HEK293 (cell line): ENCODE measurements around the gene SH3BP1.

ENCODE experiments used
- BCL11A ChIP-seq: fragments of 450-650 bp; formaldehyde crosslinking; IDR thresholded peaks from 2 replicates; pipeline ENCODE4 v1.5.1; 2016; ENCODE audit warnings: low read depth, missing biosample characterization, missing genetic modification characterization
- CTCF ChIP-seq: fragments of 450-650 bp; formaldehyde crosslinking; IDR thresholded peaks from 2 replicates; pipeline ENCODE4 v1.5.1; 2016; ENCODE audit warnings: missing biosample characterization, missing genetic modification characterization
- HOXA7 ChIP-seq: sonication (generic); formaldehyde crosslinking; IDR thresholded peaks from 2 replicates; pipeline ENCODE4 v1.8.1; 2022; ENCODE audit warnings: missing genetic modification reagents, borderline replicate concordance
- PRDM10 ChIP-seq: fragments of 450-650 bp; formaldehyde crosslinking; IDR thresholded peaks from 2 replicates; pipeline ENCODE4 v1.5.1; 2016; ENCODE audit warnings: missing biosample characterization, missing genetic modification characterization
- ZNF239 ChIP-seq: fragments of 450-650 bp; formaldehyde crosslinking; IDR thresholded peaks from 2 replicates; pipeline ENCODE4 v1.5.1; 2016; ENCODE audit warnings: missing biosample characterization, missing genetic modification characterization
- ZNF280D ChIP-seq: fragments of 450-650 bp; formaldehyde crosslinking; IDR thresholded peaks from 2 replicates; pipeline ENCODE4 v1.5.1; 2016; ENCODE audit warnings: missing biosample characterization, missing genetic modification characterization
- ZNF555 ChIP-seq: fragments of 450-650 bp; formaldehyde crosslinking; conservative IDR thresholded peaks from 2 replicates; pipeline ENCODE4 v1.5.1; 2017; ENCODE audit warnings: missing biosample characterization, mild to moderate bottlenecking, missing genetic modification characterization, inconsistent platforms
- ZNF580 ChIP-seq: fragments of 450-650 bp; formaldehyde crosslinking; IDR thresholded peaks from 2 replicates; pipeline ENCODE4 v1.5.1; 2016; ENCODE audit warnings: missing biosample characterization, missing genetic modification characterization
- ZNF623 ChIP-seq: fragments of 450-650 bp; formaldehyde crosslinking; IDR thresholded peaks from 2 replicates; pipeline ENCODE4 v1.5.1; 2016; ENCODE audit warnings: missing biosample characterization, missing genetic modification characterization
- ZNF639 ChIP-seq: fragments of 450-650 bp; formaldehyde crosslinking; IDR thresholded peaks from 2 replicates; pipeline ENCODE4 v1.5.1; 2016; ENCODE audit warnings: missing biosample characterization, missing genetic modification characterization

GRCh38 chr22:37625737-37626136 is 13.7 kb upstream of the SH3BP1 start:
- TF ChIP-seq PRDM10 (tag by site-specific recombination) (no peak), ZNF580 (tag by site-specific recombination) (no peak), ZNF239 (tag by site-specific recombination) (no peak), ZNF623 (tag by site-specific recombination) (no peak), BCL11A (no peak), ZNF280D (no peak), HOXA7 (no peak), CTCF (tag by site-specific recombination) (no peak), ZNF639 (no peak), ZNF555 (tag by site-specific recombination) (no peak)
